Lower leg skin (tissue), 4 donors: ENCODE results near the gene EXOSC9. TPM values are rescaled to one million over a fixed set of nuclear protein-coding genes. Genes with fewer than 3 reads are reported as not detected.
"Not testable (repeated sequence)": the region's sequence is repeated elsewhere in the genome, so short reads cannot be mapped to it uniquely, and the experiment has no call there.

Experiments used
- DNase-seq, 2 donors: peaks; one replicate each; pipeline ENCODE4 v3.0.0-alpha.2; 2019; ENCODE audit warnings: low spot score in 2 of 2
- H3K4me3 ChIP-seq: fragments of 200-600 bp; sonication (generic); 2 replicates; pipeline ENCODE4 v1.5.1; 2017; ENCODE audit warnings: mild to moderate bottlenecking, low read depth; ENCODE audit not compliant: poor library complexity, severe bottlenecking
- POLR2A ChIP-seq, 2 donors: fragments of 450-650 bp; IDR thresholded peaks; one replicate each; pipeline ENCODE4 v1.6.1; 2016 to 2017; ENCODE audit warnings: antibody characterized with exemption in 2 of 2, mild to moderate bottlenecking in 1 of 2, moderate library complexity in 1 of 2
- WGBS, 2 donors: methylation state at CpG; one replicate each; pipeline ENCODE4 v1.1.5; 2018; 5-methylcytosine and 5-hydroxymethylcytosine counted together
- intact Hi-C: fragments of 100-400 bp; cut with DNase I; formaldehyde crosslinking; loops from one replicate; pipeline ENCODE4 v1.15.0; 2023; ENCODE audit warnings: low total_unique reads
- total RNA-seq, 4 donors: library from RNA; depleted of rRNA; stranded (reverse); fragments of >200 nt; gene quantifications; one replicate each; pipeline ENCODE4 v1.1.0, GENCODE V29; 2016
- TF ChIP-seq, protein P1 (sequence below), 3 donors: fragments of 450-650 bp; IDR thresholded peaks; one replicate each; pipeline ENCODE4 v1.5.1; 2016; ENCODE audit warnings: antibody characterized with exemption in 3 of 3, mild to moderate bottlenecking in 3 of 3, moderate library complexity in 2 of 3

EXOSC9 gene, protein sequence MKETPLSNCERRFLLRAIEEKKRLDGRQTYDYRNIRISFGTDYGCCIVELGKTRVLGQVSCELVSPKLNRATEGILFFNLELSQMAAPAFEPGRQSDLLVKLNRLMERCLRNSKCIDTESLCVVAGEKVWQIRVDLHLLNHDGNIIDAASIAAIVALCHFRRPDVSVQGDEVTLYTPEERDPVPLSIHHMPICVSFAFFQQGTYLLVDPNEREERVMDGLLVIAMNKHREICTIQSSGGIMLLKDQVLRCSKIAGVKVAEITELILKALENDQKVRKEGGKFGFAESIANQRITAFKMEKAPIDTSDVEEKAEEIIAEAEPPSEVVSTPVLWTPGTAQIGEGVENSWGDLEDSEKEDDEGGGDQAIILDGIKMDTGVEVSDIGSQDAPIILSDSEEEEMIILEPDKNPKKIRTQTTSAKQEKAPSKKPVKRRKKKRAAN
- 10 to 100 TPM; 15.2 to 35.7 (median 21.2) TPM for total RNA-seq

DNA sequence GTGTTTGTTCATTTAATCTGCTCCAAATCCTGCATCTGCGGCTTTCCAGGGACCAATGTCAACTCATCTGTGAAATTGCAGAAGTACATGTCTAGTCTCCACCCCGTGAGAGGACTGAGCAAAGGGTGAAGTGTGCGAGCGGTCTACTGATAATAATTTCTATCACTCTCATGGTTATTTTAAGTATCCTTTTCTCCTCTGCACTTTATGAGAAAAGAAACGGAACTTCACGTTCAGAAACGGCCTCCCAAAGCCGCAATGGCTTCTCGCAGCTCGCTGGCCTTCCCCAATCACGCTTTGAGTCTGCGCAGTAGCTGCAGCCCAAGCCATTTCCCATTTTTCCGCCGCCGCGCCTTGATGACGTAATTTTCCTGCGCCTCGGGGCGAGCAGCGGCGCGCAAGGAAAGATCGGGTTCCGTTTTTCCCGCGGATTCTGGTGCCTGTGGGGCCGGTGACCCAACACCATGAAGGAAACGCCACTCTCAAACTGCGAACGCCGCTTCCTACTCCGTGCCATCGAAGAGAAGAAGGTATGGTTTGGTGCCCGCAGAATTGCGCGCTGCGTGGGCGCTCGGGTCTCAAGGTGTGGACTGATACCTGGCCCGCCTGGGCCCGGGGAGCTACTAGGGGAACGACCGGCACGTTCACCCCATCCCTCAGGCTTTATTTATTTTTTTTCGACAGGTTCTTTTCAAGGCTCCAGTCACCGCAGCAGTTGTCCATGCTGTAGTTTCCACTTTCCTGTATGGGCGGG lies at the start of gene EXOSC9:
EXOSC9 (plus strand) TSS at position 363 of the 754 bp plus-strand sequence; CDS start at position 465, 102 bp downstream.
- peak in 1 of 2 donors; percentile 27 for TF ChIP-seq POLR2A (IDR thresholded peaks at IDR 0.05)
- TF ChIP-seq, protein P1, sequence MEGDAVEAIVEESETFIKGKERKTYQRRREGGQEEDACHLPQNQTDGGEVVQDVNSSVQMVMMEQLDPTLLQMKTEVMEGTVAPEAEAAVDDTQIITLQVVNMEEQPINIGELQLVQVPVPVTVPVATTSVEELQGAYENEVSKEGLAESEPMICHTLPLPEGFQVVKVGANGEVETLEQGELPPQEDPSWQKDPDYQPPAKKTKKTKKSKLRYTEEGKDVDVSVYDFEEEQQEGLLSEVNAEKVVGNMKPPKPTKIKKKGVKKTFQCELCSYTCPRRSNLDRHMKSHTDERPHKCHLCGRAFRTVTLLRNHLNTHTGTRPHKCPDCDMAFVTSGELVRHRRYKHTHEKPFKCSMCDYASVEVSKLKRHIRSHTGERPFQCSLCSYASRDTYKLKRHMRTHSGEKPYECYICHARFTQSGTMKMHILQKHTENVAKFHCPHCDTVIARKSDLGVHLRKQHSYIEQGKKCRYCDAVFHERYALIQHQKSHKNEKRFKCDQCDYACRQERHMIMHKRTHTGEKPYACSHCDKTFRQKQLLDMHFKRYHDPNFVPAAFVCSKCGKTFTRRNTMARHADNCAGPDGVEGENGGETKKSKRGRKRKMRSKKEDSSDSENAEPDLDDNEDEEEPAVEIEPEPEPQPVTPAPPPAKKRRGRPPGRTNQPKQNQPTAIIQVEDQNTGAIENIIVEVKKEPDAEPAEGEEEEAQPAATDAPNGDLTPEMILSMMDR (IDR thresholded peaks at IDR 0.05) = no peak
- intact Hi-C loops = no loop called here
- 0% methylated on average over 46 to 48 of the region's 48 CpGs for WGBS, 2 donors
- peak within 1 kb of the TSS; percentile 61 for H3K4me3 ChIP-seq
- DNase-seq = peak; percentile 88 to 98

DNA sequence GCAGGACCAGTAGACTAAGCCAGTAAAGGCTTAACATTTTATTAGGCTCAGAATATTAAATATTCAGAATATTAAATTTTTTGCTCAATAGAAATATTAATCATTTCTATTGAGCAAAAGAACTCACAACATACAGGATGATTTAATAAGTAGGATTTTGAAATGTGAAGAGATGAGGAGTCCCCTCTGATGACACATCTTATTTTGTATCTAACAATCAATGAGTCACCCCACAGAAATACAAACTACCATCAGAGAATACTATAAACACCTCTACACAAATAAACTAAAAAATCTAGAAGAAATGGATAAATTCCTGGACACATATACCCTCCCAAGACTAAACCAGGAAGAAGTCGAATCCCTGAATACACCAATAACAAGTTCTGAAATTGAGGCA lies 49.0 kb upstream of the EXOSC9 start:
- DNase-seq, intact Hi-C loops, H3K4me3 ChIP-seq: not testable (repeated sequence)
- 77 to 83% methylated on average over 1 of the region's 1 CpG for WGBS, 2 donors

DNA sequence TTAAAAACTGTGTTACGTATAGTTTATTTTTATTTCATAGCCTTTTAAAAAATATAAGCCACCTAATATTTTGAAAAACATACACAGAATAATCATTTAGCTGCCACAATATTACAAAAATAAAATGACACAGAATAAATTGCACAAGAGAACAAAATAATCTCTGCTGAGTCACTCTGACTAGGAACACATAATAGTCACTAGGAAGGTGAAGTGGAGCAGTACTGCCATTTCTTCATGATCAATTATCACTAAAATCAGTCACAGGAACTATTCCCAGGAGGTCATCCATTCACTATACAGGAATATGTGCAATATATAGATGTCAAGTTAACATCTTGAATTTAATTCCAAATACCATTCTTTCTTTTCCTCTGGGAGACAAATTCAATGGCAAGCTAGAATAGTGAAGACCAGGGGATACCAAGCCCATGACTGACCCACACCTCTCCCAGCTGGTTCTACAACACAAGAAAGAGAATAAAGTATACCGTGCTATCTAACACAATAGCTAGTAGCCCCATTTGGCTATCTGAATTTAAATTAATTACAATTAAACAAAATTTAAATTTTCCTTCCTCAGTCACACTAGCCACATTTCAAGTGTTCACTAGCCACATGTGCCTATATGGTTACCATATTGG lies 42.1 kb upstream of the EXOSC9 start:
- TF ChIP-seq, protein P1 (IDR thresholded peaks at IDR 0.05) = no peak
- no peak for TF ChIP-seq POLR2A (IDR thresholded peaks at IDR 0.05)
- DNase-seq = no peak
- intact Hi-C loops = no loop called here
- no peak overlapping the region for H3K4me3 ChIP-seq
- 89% methylated on average over 2 of the region's 2 CpGs for WGBS, 2 donors

DNA sequence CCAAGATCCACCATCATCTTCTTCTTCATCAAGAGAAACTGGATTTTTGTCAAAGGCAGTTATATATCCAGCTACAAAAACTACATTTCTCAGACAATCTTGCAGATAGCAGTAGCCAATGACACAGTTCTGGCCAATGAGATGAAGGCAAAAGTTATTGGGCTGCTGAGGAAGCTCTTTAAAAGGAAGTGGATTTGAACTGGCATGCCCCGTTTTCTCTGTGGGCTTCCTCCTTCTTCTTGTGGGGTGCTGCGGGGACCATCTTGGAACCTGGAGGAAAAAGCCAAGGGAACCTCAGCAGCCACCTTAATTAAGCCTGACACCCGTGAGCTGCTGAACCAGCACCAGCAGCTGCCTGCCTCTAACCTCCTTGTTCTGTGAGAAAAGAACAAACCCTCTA lies 40.9 kb upstream of the EXOSC9 start:
- DNase-seq = no peak
- no peak for TF ChIP-seq POLR2A (IDR thresholded peaks at IDR 0.05)
- TF ChIP-seq, protein P1 (IDR thresholded peaks at IDR 0.05) = no peak
- 44 to 53% methylated on average over 3 of the region's 3 CpGs for WGBS, 2 donors
- intact Hi-C loops = no loop called here
- no peak overlapping the region for H3K4me3 ChIP-seq

DNA sequence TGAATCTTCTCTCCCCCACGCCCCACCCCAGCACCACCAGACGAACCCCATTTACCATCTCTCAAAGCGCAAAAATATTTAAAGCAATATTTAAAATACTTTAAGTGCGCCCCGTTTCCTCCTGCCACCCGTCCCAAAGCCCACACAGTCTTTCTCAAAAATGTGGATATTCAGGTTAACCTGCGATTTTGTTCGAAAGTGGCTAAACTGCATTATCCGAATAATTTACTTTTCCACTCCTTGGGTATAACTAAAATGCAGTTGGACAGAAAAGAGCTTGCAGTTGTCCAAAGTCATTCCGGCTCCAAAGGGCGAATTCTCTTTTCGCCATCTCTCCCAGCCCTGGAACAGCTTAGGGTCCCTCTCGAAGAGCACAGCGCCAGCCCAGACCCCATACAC lies 36.8 kb upstream of the EXOSC9 start:
- H3K4me3 ChIP-seq = no peak overlapping the region
- DNase-seq = no peak
- 32 to 38% methylated on average over 13 to 14 of the region's 14 CpGs for WGBS, 2 donors
- intact Hi-C loops = no loop called here
- TF ChIP-seq, protein P1 (IDR thresholded peaks at IDR 0.05) = no peak
- no peak for TF ChIP-seq POLR2A (IDR thresholded peaks at IDR 0.05)
